WTC11 (cell line): ENCODE measurements around the gene ZNRF3.

Experiments used
- CREB1 ChIP-seq: sonication (generic); formaldehyde crosslinking; IDR thresholded peaks from 2 replicates; pipeline ENCODE4 v1.8.0; 2023; ENCODE audit warnings: mild to moderate bottlenecking, missing genetic modification reagents
- ETV6 ChIP-seq: sonication (generic); formaldehyde crosslinking; IDR thresholded peaks from 2 replicates; pipeline ENCODE4 v1.8.1; 2022; ENCODE audit warnings: mild to moderate bottlenecking, missing genetic modification reagents
- KAT7 ChIP-seq: sonication (generic); formaldehyde crosslinking; IDR thresholded peaks from 2 replicates; pipeline ENCODE4 v1.8.1; 2023; ENCODE audit warnings: missing genetic modification reagents, mild to moderate bottlenecking, borderline replicate concordance
- ZNF423 ChIP-seq: fragments of 250-450 bp; sonication (Bioruptor Pico); IDR thresholded peaks from 2 replicates; pipeline ENCODE4 v2.1.2; 2022; ENCODE audit warnings: mild to moderate bottlenecking, moderate library complexity
- TF ChIP-seq, protein P1 (sequence below): fragments of 200-600 bp; IDR thresholded peaks from 2 replicates; pipeline ENCODE4 v1.8.0; 2022; ENCODE audit warnings: antibody characterized with exemption
- TF ChIP-seq, protein P2 (sequence below): sonication (generic); formaldehyde crosslinking; IDR thresholded peaks from 2 replicates; pipeline ENCODE4 v1.8.0; 2022; ENCODE audit warnings: mild to moderate bottlenecking, missing genetic modification reagents

DNA sequence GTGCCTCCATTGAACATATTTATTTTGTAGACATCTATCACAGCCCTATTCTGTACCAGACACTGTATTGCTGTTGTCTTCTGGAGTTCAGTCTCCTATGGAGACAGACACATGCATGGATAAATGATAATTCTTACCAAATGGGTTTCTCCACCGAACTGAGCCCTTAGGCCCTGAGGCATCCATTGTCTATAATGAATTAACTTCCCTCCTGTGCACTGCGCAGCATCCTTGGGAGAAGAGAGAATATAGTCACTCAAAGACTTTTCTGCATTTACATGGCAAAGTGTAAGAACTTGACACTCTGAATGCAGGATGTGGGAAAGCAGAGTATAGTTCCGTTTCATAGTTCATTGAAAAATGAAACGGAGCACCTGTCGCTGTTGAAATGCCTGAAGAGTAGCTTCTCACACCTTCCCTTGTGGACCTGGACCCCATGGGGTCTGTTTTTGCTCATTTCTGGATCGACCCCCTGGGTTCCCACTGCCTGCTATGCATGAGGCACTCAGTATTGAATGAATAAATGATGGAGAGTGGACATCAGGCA is 6.2 kb downstream of the ZNRF3 start:
- TF ChIP-seq, protein P1, sequence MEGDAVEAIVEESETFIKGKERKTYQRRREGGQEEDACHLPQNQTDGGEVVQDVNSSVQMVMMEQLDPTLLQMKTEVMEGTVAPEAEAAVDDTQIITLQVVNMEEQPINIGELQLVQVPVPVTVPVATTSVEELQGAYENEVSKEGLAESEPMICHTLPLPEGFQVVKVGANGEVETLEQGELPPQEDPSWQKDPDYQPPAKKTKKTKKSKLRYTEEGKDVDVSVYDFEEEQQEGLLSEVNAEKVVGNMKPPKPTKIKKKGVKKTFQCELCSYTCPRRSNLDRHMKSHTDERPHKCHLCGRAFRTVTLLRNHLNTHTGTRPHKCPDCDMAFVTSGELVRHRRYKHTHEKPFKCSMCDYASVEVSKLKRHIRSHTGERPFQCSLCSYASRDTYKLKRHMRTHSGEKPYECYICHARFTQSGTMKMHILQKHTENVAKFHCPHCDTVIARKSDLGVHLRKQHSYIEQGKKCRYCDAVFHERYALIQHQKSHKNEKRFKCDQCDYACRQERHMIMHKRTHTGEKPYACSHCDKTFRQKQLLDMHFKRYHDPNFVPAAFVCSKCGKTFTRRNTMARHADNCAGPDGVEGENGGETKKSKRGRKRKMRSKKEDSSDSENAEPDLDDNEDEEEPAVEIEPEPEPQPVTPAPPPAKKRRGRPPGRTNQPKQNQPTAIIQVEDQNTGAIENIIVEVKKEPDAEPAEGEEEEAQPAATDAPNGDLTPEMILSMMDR = no peak
- TF ChIP-seq, protein P2, sequence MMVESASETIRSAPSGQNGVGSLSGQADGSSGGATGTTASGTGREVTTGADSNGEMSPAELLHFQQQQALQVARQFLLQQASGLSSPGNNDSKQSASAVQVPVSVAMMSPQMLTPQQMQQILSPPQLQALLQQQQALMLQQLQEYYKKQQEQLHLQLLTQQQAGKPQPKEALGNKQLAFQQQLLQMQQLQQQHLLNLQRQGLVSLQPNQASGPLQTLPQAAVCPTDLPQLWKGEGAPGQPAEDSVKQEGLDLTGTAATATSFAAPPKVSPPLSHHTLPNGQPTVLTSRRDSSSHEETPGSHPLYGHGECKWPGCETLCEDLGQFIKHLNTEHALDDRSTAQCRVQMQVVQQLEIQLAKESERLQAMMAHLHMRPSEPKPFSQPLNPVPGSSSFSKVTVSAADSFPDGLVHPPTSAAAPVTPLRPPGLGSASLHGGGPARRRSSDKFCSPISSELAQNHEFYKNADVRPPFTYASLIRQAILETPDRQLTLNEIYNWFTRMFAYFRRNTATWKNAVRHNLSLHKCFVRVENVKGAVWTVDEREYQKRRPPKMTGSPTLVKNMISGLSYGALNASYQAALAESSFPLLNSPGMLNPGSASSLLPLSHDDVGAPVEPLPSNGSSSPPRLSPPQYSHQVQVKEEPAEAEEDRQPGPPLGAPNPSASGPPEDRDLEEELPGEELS = no peak
- TF ChIP-seq KAT7 (no peak), CREB1 (CRISPR knock-in tag) (no peak), ETV6 (CRISPR knock-in tag) (no peak), ZNF423 (CRISPR knock-in tag) (no peak)
